Activated CD4-positive, alpha-beta T cell treated with anti-CD3 and anti-CD28 coated beads for 36 hours (primary cell): Measurements from ENCODE around the gene ARHGAP23. TPM values are rescaled to one million over a fixed set of nuclear protein-coding genes. Genes with fewer than 3 reads are reported as not detected.
"Not testable (repeated sequence)": the region's sequence is repeated elsewhere in the genome, so short reads cannot be mapped to it uniquely, and the experiment has no call there.

Experiments
- ATAC-seq: fragments of 200-7000 bp; cut with Tn5 transposase; one replicate; pipeline ENCODE4 v1.10.0; 2021; ENCODE audit warnings: mild to moderate bottlenecking, moderate library complexity
- CTCF ChIA-PET: fragments of 350-600 bp; sonication (Branson Sonifier 250); formaldehyde crosslinking; loops from one replicate; lab custom pipeline; 2021; ENCODE audit warnings: antibody characterized with exemption; lab: Charles Lee
- POLR2A ChIA-PET: fragments of 350-600 bp; sonication (Branson Sonifier 250); formaldehyde crosslinking; loops from one replicate; lab custom pipeline; 2021; ENCODE audit warnings: antibody characterized with exemption, inconsistent platforms; lab: Charles Lee
- DNase-seq: peaks from one replicate; pipeline ENCODE4 v3.0.0-alpha.2; 2020
- H3K27ac Mint-ChIP-seq: one replicate; pipeline ENCODE4 v1.8.0; 2021; ENCODE audit warnings: mixed read lengths
- H3K27me3 Mint-ChIP-seq: one replicate; pipeline ENCODE4 v1.8.0; 2021; ENCODE audit warnings: mixed read lengths
- H3K36me3 Mint-ChIP-seq: one replicate; pipeline ENCODE4 v1.8.0; 2021; ENCODE audit warnings: low read depth, mixed read lengths
- H3K4me1 Mint-ChIP-seq: one replicate; pipeline ENCODE4 v1.8.0; 2021; ENCODE audit warnings: mixed read lengths
- H3K4me3 Mint-ChIP-seq: one replicate; pipeline ENCODE4 v1.8.0; 2021; ENCODE audit warnings: mild to moderate bottlenecking, moderate library complexity, mixed read lengths
- H3K9me3 Mint-ChIP-seq: one replicate; pipeline ENCODE4 v1.8.0; 2021; ENCODE audit warnings: low read depth, mixed read lengths
- intact Hi-C, 2 experiments: fragments of 100-400 bp; cut with DNase I in 1 of 2; cut with micrococcal nuclease in 1 of 2; formaldehyde crosslinking; loops; one replicate each; pipeline versions ENCODE4 v1.14.2 to v1.15.1; 2022 to 2024; cut with DNase I, micrococcal nuclease
- total RNA-seq, 2 experiments: library from RNA; stranded (reverse); gene quantifications; one replicate each; pipeline ENCODE4 v1.2.3, GENCODE V29; 2021

ARHGAP23 gene
- total RNA-seq, 2 experiments from 2014 or later, result 0.55 to 0.86 TPM

DNA sequence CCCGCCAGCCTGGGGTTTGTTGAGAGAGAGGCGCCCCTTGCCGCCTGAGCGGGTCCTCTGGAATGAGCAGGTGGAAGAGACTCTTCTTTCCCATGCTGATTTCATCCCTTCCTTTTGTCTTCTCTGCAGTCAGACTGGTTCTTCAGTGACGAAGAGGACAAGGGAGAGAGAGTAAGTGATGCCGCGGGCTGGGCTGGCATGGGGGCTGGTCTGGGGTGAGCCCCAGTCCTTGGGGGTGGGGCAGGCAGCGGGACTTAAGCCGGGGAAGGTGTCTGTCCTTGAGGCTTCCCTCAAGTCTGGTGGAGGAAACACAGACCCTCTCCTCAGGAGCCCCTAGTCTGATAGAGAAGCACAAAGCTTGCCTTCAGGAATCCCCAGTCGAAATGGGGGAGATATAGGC, 69.4 kb downstream of the ARHGAP23 start:
- CTCF ChIA-PET, result interaction anchor here (0.6 to 2.1 kb wide), 2 partner anchors 11 to 86 kb away, joined by 3 to 4 read pairs; no protein-coding TSS in a partner anchor
- POLR2A ChIA-PET, H3K27ac Mint-ChIP-seq, ATAC-seq, H3K36me3 Mint-ChIP-seq, H3K27me3 Mint-ChIP-seq, DNase-seq, H3K4me1 Mint-ChIP-seq, H3K4me3 Mint-ChIP-seq, H3K9me3 Mint-ChIP-seq: not testable (repeated sequence)
- intact Hi-C loops, result loop anchor here in 1 of 2 experiments (10.0 kb wide), 1 partner anchor 87 kb away; no protein-coding TSS in a partner anchor

DNA sequence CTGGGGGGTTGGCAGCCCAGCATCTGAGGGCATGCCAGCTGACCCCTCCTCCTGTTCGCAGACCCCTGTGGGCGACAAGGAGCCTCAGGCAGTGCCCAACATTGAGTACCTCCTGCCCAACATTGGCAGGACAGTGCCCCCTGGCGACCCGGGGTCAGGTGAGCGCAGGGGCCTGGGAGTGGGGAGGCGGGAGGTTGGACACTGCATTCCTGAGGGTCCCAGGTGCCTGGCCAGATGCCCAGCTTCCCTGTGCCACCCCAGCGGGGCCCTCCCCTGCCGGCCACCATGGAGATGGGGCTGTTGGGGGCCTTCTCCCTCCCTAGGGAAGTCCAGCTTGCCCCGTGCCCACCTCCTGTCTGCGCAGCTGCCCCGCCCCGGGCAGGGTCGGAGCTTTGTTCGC, 70.1 kb downstream of the ARHGAP23 start:
- CTCF ChIA-PET, result interaction anchor here (2.1 kb wide), 1 partner anchor 11 kb away, joined by 4 read pairs; no protein-coding TSS in a partner anchor
- no peak overlapping the region for H3K27ac Mint-ChIP-seq
- no peak for DNase-seq
- H3K9me3 Mint-ChIP-seq, result no peaks in the 10 kb centered on the region
- no peaks in the 10 kb centered on the region for H3K4me1 Mint-ChIP-seq
- no peaks in the 10 kb centered on the region for H3K36me3 Mint-ChIP-seq
- intact Hi-C loops, result loop anchor here in 1 of 2 experiments (10.0 kb wide), 1 partner anchor 86 kb away; no protein-coding TSS in a partner anchor
- H3K4me3 Mint-ChIP-seq, result no peak overlapping the region
- no peaks in the 10 kb centered on the region for H3K27me3 Mint-ChIP-seq
- no peak for ATAC-seq
- POLR2A ChIA-PET, result no interaction called here

- POLR2A ChIA-PET, CTCF ChIA-PET, H3K4me1 Mint-ChIP-seq: not testable (repeated sequence)
Measured at GRCh38 chr17:38499230-38499629, 71.0 kb downstream of the ARHGAP23 start.

DNA sequence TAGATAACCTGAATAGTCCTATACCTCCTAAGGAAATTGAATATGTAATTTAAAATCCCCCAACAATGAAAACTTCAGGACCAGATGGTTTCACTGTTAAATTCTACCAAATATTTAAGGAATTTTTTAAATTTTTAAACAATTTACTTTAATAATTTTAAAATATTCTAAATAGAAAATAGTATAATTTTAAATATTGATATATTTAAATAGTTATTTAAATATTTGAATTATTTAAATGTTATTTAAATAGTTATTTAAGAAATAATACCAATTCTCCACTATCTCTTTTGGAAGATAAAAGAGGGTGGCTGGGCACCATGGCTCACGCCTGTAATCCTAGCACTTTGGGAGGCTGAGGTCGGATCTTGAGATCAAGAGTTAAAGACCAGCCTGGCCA, 73.5 kb downstream of the ARHGAP23 start:
- H3K4me3 Mint-ChIP-seq, ATAC-seq, H3K36me3 Mint-ChIP-seq, H3K27ac Mint-ChIP-seq, H3K27me3 Mint-ChIP-seq, CTCF ChIA-PET, POLR2A ChIA-PET, intact Hi-C loops, DNase-seq, H3K4me1 Mint-ChIP-seq, H3K9me3 Mint-ChIP-seq: not testable (repeated sequence)

More at GRCh38 chr17:38499230-38499629, 71.0 kb downstream of the ARHGAP23 start:
- not testable (repeated sequence) for H3K27ac Mint-ChIP-seq, H3K4me3 Mint-ChIP-seq, H3K27me3 Mint-ChIP-seq, ATAC-seq, DNase-seq, H3K36me3 Mint-ChIP-seq, H3K9me3 Mint-ChIP-seq
- intact Hi-C loops, result loop anchor here in 1 of 2 experiments (10.0 kb wide), 1 partner anchor 86 kb away; no protein-coding TSS in a partner anchor

DNA sequence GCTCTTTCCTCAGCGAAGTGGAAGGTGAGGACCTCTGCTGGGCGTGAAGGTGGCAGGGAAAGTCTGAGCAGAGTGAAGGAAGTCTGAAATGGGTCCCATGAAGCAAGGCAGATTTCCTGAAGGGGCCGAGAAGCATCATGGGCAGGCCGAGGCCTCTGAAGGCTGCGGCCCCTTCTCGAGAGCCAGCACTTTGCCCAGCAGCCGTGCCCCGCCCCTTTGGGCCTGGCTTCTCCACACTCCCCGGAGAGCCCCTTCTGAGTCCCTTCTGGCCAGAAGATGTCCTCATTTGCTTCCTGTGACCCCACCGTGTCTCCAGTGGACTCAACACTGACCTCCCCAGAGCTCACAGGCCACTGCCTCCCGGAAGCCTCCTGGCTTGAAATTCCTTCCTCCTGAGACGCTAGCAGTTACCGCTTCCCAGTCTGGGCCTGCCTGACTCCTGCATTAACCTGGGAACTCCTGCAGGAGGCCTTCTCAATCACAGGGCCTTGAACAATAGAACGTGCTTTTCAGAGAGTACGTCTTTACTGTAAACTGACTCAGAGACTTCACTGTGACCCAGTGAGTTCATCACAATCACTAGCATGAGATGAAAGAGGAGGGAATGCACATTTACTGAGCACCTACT, 75.1 kb downstream of the ARHGAP23 start:
- H3K4me1 Mint-ChIP-seq, H3K36me3 Mint-ChIP-seq, CTCF ChIA-PET, H3K27ac Mint-ChIP-seq, intact Hi-C loops, H3K9me3 Mint-ChIP-seq, ATAC-seq, DNase-seq, H3K27me3 Mint-ChIP-seq, H3K4me3 Mint-ChIP-seq: not testable (repeated sequence)
- POLR2A ChIA-PET, result interaction anchor here (0.7 kb wide), 1 partner anchor 167 kb away, joined by 3 read pairs; no protein-coding TSS in a partner anchor

DNA sequence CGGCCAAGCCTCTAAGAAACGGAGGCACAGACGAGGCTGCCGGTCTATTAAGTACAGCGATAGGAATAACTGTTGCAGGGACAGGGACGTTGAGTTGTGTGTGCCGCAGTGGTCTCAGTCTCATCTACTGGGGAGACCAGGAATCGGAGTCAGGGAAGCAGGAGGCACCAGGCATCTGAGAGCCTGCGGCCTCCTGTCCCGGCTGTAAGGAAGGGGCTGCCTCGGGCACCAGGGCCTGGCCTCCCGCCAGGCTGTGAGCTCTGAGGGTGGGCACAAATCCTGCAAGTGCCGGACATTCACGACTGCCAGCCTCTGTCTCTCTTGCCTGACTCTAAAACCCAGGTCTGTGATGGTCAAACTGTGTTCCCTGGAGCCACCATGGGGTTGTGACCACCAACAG, 76.0 kb downstream of the ARHGAP23 start:
- DNase-seq (no peak), ATAC-seq (no peak)

DNA sequence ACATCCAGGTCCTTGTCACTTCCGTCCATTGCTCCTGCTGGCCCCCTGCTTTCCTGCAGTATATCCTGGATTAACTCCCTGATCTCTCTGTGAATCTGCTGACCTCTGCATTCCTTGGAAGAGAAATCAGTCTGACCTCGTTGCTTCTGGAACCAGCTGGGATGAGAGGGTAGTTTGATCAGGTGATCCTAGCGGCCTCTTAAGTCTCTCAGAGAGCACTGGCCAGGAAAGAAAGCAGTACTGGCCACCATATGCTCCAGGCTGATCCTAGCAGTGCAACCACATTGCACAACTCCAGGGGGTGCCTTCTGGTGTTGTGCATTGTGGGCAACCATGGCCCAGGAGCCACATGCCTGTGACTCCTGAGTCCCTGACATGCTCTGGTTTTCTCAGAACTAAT, 79.2 kb downstream of the ARHGAP23 start:
- no peaks in the 10 kb centered on the region for H3K36me3 Mint-ChIP-seq
- H3K4me1 Mint-ChIP-seq, result peaks cover 7% of the 10 kb centered on the region
- POLR2A ChIA-PET, result no interaction called here
- H3K4me3 Mint-ChIP-seq, result no peak overlapping the region
- DNase-seq, result no peak
- intact Hi-C loops, result no loop called here
- ATAC-seq, result no peak
- no peak overlapping the region for H3K27ac Mint-ChIP-seq
- H3K9me3 Mint-ChIP-seq, result no peaks in the 10 kb centered on the region
- peaks cover 32% of the 10 kb centered on the region for H3K27me3 Mint-ChIP-seq
- CTCF ChIA-PET, result interaction anchor here (1.1 kb wide), 1 partner anchor 163 kb away, joined by 4 read pairs; no protein-coding TSS in a partner anchor

More for the DNA sequence above, 76.0 kb downstream of the ARHGAP23 start:
- intact Hi-C loops, result no loop called here
- Mint-ChIP-seq H3K9me3 (no peaks in the 10 kb centered on the region), H3K27ac (no peak overlapping the region), H3K36me3 (no peaks in the 10 kb centered on the region), H3K4me1 (peaks cover under 1% of the 10 kb centered on the region), H3K4me3 (no peak overlapping the region), H3K27me3 (peaks cover 15% of the 10 kb centered on the region)
- ChIA-PET CTCF (no interaction called here), POLR2A (no interaction called here)

DNA sequence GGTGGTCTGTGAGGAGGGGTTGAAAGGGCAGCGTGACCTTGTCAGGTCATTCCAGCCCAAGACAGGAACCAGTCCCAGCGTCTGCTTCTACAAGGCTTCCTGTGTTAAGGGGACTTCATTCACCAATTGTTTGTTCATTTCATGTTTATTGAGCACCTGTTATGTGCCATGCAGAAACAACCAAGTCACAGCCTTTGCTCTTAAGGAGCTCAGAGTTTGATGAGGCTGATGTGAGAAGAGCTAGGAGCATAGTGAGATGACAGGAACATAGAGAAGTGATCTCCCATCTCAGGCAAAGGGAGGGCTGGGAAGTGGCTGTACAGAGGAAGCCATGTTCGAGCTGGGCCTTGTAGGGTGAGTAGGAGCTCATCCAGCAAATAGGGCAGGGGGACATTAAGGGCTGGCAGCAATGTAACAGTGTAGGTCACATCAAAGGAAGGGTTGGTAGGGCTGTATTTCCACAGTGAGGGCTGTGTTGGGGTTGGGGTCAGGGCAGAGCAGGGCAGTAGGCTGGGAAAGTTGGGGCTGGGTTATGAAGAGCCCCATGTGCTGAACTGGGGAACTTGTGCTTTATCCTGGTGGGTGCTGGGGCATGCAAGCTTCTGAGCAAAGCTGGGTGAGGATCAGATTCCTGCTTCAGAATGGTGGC, 79.8 kb downstream of the ARHGAP23 start:
- POLR2A ChIA-PET, result no interaction called here
- Mint-ChIP-seq H3K36me3 (no peaks in the 10 kb centered on the region), H3K27ac (no peak overlapping the region), H3K4me3 (no peak overlapping the region), H3K9me3 (no peaks in the 10 kb centered on the region), H3K4me1 (peaks cover 7% of the 10 kb centered on the region), H3K27me3 (peaks cover 33% of the 10 kb centered on the region)
- DNase-seq, result no peak
- ATAC-seq, result no peak
- intact Hi-C loops, result no loop called here
- CTCF ChIA-PET, result interaction anchor here (0.6 to 1.8 kb wide), 5 partner anchors 11 to 162 kb away, joined by 3 to 4 read pairs (median 4); no protein-coding TSS in a partner anchor

DNA sequence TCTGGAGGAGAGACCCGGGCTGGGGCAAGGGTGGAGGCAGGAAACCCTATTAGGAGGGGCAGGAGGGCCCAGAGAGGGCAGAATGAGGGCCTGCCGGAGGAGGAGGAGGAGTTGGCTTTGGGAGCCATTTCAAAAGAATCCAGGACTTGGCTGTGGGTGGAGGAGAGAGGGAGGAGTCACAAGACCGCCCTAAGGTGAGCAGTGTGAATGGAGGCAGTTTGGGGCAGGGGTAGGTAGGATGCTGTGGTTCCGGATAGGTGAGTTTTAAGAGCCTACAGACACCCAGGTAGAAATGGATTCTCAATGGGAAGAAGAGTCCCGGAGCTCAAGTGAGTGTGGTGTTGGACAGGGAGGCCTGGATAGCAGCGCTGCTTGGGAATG, 80.3 kb downstream of the ARHGAP23 start:
- ChIA-PET CTCF (interaction anchor here (0.5 to 2.0 kb wide), 8 partner anchors 11 to 155 kb away, joined by 3 to 8 read pairs (median 4); no protein-coding TSS in a partner anchor), POLR2A (no interaction called here)
- no peak overlapping the region for H3K4me3 Mint-ChIP-seq
- no peak overlapping the region for H3K27ac Mint-ChIP-seq
- no peaks in the 10 kb centered on the region for H3K9me3 Mint-ChIP-seq
- ATAC-seq (no peak), DNase-seq (no peak)
- H3K36me3 Mint-ChIP-seq, result no peaks in the 10 kb centered on the region
- intact Hi-C loops, result no loop called here
- peaks cover 33% of the 10 kb centered on the region for H3K27me3 Mint-ChIP-seq
- H3K4me1 Mint-ChIP-seq, result peaks cover 7% of the 10 kb centered on the region

GRCh38 chr17:38508954-38509771, 80.9 kb downstream of the ARHGAP23 start:
- ChIA-PET CTCF (interaction anchor here (0.5 to 2.0 kb wide), 14 partner anchors 12 to 220 kb away, joined by 3 to 8 read pairs (median 4); no protein-coding TSS in a partner anchor), POLR2A (no interaction called here)
- no peaks in the 10 kb centered on the region for H3K9me3 Mint-ChIP-seq
- H3K4me1 Mint-ChIP-seq, result peaks cover 7% of the 10 kb centered on the region
- intact Hi-C loops, result loop anchor here in 1 of 2 experiments (1.0 kb wide), 1 partner anchor 17 kb away; no protein-coding TSS in a partner anchor
- H3K27ac Mint-ChIP-seq, result peak overlapping the region; percentile 77
- peak; percentile 90 for DNase-seq
- H3K27me3 Mint-ChIP-seq, result peaks cover 33% of the 10 kb centered on the region
- peak; percentile 95 for ATAC-seq
- H3K4me3 Mint-ChIP-seq, result peak overlapping the region; percentile 74
- H3K36me3 Mint-ChIP-seq, result no peaks in the 10 kb centered on the region
